ENCODE data around the gene SECISBP2. TPM values are rescaled to one million over a fixed set of nuclear protein-coding genes. Genes with fewer than 3 reads are reported as not detected.
A peak's percentile ranks its signal among the peaks of the same experiment; 100 is the strongest.
"Not testable (repeated sequence)": the region's sequence is repeated elsewhere in the genome, so short reads cannot be mapped to it uniquely, and the experiment has no call there.

SECISBP2 gene
- 100 to 1,000 TPM in 1 of 2 donors, 10 to 100 TPM in 1; 52.3 to 112 TPM for total RNA-seq
- 10 to 100 TPM; 26.6 to 33.7 TPM for polyA plus RNA-seq
- long read RNA-seq, donor 1, full-length matches to known transcripts: 4 of 4 reads
- long read RNA-seq, donor 1, partial matches to known transcripts: 0 of 4 reads
- long read RNA-seq, donor 1, other reads (novel, unspliced or antisense): 0 of 4 reads
- long read RNA-seq, donor 2, partial matches to known transcripts: 12 of 13 reads
- long read RNA-seq, donor 2, other reads (novel, unspliced or antisense): 0 of 13 reads
- long read RNA-seq, donor 3, full-length matches to known transcripts: 1 of 1 reads
- long read RNA-seq, donor 3, partial matches to known transcripts: 0 of 1 reads
- long read RNA-seq, donor 3, other reads (novel, unspliced or antisense): 0 of 1 reads
- long read RNA-seq, donor 4: 0 reads
- long read RNA-seq, donor 5, partial matches to known transcripts: 15 of 18 reads
- long read RNA-seq, donor 5, other reads (novel, unspliced or antisense): 0 of 18 reads

- Histone ChIP-seq H3K9ac (ENCODE audit: insufficient read depth in 1 of 2, low read length in 2 of 2) (peak within 1 kb of the TSS; percentile 89 to 99), H3K9me3 (ENCODE audit: control insufficient read depth in 4 of 4, insufficient read depth in 3 of 4, low read length in 3 of 4) (no peaks in the 10 kb centered on the region), H3K4me3 (peak within 1 kb of the TSS; percentile 89), H3K27ac (ENCODE audit: low read depth in 1 of 2, low read length in 1 of 2) (peak within 1 kb of the TSS; percentile 100), H3K36me3 (ENCODE audit: control insufficient read depth in 4 of 4, insufficient read depth in 4 of 4, low read length in 4 of 4) (peaks cover 0 to 9% (median under 1%) of the 10 kb centered on the region in 4 donors), H3K4me1 (ENCODE audit: control insufficient read depth in 5 of 5, insufficient read depth in 5 of 5, low read length in 5 of 5) (peaks cover 4 to 29% (median 7%) of the 10 kb centered on the region in 5 donors), H3K27me3 (ENCODE audit: control insufficient read depth in 3 of 3, insufficient read depth in 3 of 3, low read length in 2 of 3) (no peaks in the 10 kb centered on the region)
- peak; percentile 99 for DNase-seq
- peak; percentile 99 for ATAC-seq (ENCODE audit: insufficient read depth, low FRiP score)
- WGBS, 2 donors: 0% methylated on average over 89 to 91 of the region's 91 CpGs
- peak; percentile 47 for TF ChIP-seq CTCF (IDR thresholded peaks at IDR 0.05; ENCODE audit: control extremely low read depth, extremely low read depth)
Observed at GRCh38 chr9:89318123-89319014, at the start of gene SECISBP2. Gene SECISBP2 (plus strand): TSS chr9:89318500. CDS start chr9:89318577, 77 bp downstream.

DNA sequence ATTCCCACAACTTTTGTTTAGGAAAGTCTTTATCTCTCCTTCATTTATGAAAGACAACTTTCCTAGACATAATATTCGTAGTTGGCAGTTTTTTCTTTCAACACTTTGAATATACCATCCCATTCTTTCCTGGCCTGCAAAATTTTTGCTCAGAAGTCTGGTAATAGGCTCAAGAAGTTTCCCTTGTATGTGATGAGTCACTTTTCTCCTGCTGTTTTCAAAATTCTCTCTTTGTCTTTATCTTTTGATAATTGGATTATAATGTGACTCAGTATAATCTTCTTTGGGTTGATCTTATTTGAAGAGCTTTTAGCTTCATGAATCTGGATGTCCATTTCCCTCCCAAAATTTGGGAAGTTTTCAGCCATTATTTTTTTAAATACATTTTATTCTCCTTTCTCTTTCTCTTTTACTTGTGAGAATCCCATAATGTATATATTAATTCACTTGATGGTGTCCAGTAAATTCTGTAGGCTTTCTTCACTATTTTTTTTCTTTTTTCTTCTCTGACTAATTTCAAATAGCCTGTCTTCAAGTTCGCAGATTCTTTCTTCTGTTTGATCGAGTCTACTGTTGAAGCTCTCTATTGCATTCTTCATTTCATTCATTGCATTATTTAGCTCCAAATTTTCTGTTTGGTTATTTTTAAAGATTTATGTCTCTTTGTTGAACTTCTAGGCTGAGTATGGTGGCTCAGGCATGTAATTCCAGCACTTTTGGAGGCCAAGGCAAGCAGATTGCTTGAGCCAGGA, 44.6 kb upstream of the SECISBP2 start:
- no peak for ATAC-seq (ENCODE audit: insufficient read depth, low FRiP score)

DNA sequence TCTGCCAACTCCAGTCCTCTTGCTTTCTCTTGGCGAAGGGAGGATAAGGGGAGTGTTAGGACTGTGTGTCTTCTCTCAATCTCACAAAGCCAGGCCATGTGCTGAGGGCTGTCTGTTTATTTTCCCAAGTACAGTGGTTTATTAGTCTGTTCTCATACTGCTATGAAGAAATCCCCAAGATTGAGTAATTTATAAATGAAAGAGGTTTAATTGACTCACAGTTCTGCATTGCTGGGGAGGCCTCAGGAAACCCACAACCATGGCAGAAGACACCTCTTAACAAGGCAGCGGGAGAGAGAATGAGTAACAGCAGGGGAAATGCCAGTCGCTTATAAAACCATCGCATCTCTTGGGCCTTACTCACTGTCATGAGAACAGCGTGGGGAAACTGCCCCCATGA, 43.5 kb upstream of the SECISBP2 start:
- 56 to 82% methylated on average over 5 of the region's 5 CpGs for WGBS, 2 donors
- TF ChIP-seq CTCF (IDR thresholded peaks at IDR 0.05; ENCODE audit: control extremely low read depth, extremely low read depth): no peak
- no peak overlapping the region for H3K4me3 ChIP-seq
- H3K27ac ChIP-seq (ENCODE audit: low read depth in 1 of 2, low read length in 1 of 2): no peak overlapping the region
- H3K36me3 ChIP-seq (ENCODE audit: control insufficient read depth in 4 of 4, insufficient read depth in 4 of 4, low read length in 4 of 4): no peaks in the 10 kb centered on the region
- no peak overlapping the region for H3K9ac ChIP-seq (ENCODE audit: insufficient read depth in 1 of 2, low read length in 2 of 2)
- H3K27me3 ChIP-seq (ENCODE audit: control insufficient read depth in 3 of 3, insufficient read depth in 3 of 3, low read length in 2 of 3): no peaks in the 10 kb centered on the region
- H3K9me3 ChIP-seq (ENCODE audit: control insufficient read depth in 4 of 4, insufficient read depth in 3 of 4, low read length in 3 of 4): peaks cover 4 to 9% (median 5%) of the 10 kb centered on the region in 4 donors
- DNase-seq: no peak
- no peaks in the 10 kb centered on the region for H3K4me1 ChIP-seq (ENCODE audit: control insufficient read depth in 5 of 5, insufficient read depth in 5 of 5, low read length in 5 of 5)
- no peak for ATAC-seq (ENCODE audit: insufficient read depth, low FRiP score)

More for the DNA sequence above, 44.6 kb upstream of the SECISBP2 start:
- WGBS, 2 donors: 92 to 96% methylated on average over 3 of the region's 3 CpGs
- no peak overlapping the region for H3K4me3 ChIP-seq
- H3K9ac ChIP-seq (ENCODE audit: insufficient read depth in 1 of 2, low read length in 2 of 2): no peak overlapping the region
- peaks cover 4 to 9% (median 5%) of the 10 kb centered on the region in 4 donors for H3K9me3 ChIP-seq (ENCODE audit: control insufficient read depth in 4 of 4, insufficient read depth in 3 of 4, low read length in 3 of 4)
- no peak overlapping the region for H3K27ac ChIP-seq (ENCODE audit: low read depth in 1 of 2, low read length in 1 of 2)
- H3K27me3 ChIP-seq (ENCODE audit: control insufficient read depth in 3 of 3, insufficient read depth in 3 of 3, low read length in 2 of 3): no peaks in the 10 kb centered on the region
- TF ChIP-seq CTCF (IDR thresholded peaks at IDR 0.05; ENCODE audit: control extremely low read depth, extremely low read depth): no peak
- no peaks in the 10 kb centered on the region for H3K36me3 ChIP-seq (ENCODE audit: control insufficient read depth in 4 of 4, insufficient read depth in 4 of 4, low read length in 4 of 4)
- no peaks in the 10 kb centered on the region for H3K4me1 ChIP-seq (ENCODE audit: control insufficient read depth in 5 of 5, insufficient read depth in 5 of 5, low read length in 5 of 5)
- no peak for DNase-seq

DNA sequence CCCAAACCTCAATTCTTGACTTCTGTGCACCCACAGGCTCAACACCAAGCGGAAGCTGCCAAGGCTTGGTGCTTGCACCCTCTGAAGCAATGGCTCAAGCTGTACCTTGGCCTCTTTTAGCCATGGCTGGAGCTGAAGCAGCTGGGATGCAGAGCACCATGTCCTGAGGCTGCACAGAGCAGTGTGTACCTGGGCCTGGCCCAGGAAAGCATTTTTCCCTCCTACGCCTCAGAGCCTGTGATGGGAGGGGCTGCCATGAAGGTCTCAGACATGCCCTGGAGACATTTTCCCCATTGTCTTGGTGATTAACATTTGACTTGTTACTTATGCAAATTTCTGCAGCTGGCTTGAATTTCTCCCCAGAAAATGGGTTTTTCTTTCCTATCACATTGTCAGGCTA, 42.3 kb upstream of the SECISBP2 start:
- H3K9ac ChIP-seq (ENCODE audit: insufficient read depth in 1 of 2, low read length in 2 of 2); H3K27ac ChIP-seq (ENCODE audit: low read depth in 1 of 2, low read length in 1 of 2); H3K9me3 ChIP-seq (ENCODE audit: control insufficient read depth in 4 of 4, insufficient read depth in 3 of 4, low read length in 3 of 4); H3K36me3 ChIP-seq (ENCODE audit: control insufficient read depth in 4 of 4, insufficient read depth in 4 of 4, low read length in 4 of 4); ATAC-seq (ENCODE audit: insufficient read depth, low FRiP score); H3K4me3 ChIP-seq; H3K4me1 ChIP-seq (ENCODE audit: control insufficient read depth in 5 of 5, insufficient read depth in 5 of 5, low read length in 5 of 5); H3K27me3 ChIP-seq (ENCODE audit: control insufficient read depth in 3 of 3, insufficient read depth in 3 of 3, low read length in 2 of 3); DNase-seq: not testable (repeated sequence)
- WGBS, 2 donors: 99 to 100% methylated on average over 2 of the region's 2 CpGs

Data from lung (tissue), 16 donors.